Hematopoietic multipotent progenitor cell treated with erythropoietin and hydrocortisone succinate and interleukin-3 and kit ligand, for 15 days (in vitro differentiated cells): Measurements from ENCODE around the gene DACH1.

Source experiments
- DNase-seq: peaks from one replicate; pipeline ENCODE4 v3.0.0-alpha.2; 2015; ENCODE audit warnings: low spot score

Gene DACH1

GRCh38 chr13:71702253-71702652 is 164.8 kb downstream of the DACH1 start:
- DNase-seq, result no peak

GRCh38 chr13:71701741-71702140 is 165.3 kb downstream of the DACH1 start:
- no peak for DNase-seq

GRCh38 chr13:71699342-71699741 is 167.7 kb downstream of the DACH1 start:
- no peak for DNase-seq

GRCh38 chr13:71695662-71696061 is 171.3 kb downstream of the DACH1 start:
- no peak for DNase-seq

- no peak for DNase-seq
Observed at GRCh38 chr13:71685072-71685471, 181.9 kb downstream of the DACH1 start.

- no peak for DNase-seq
Observed at GRCh38 chr13:71681901-71682613, 184.9 kb downstream of the DACH1 start.

GRCh38 chr13:71677124-71677523 is 189.9 kb downstream of the DACH1 start:
- no peak for DNase-seq

- DNase-seq, result no peak
Observed at GRCh38 chr13:71672512-71672911, 194.5 kb downstream of the DACH1 start.

- no peak for DNase-seq
Observed at GRCh38 chr13:71663431-71663830, 203.6 kb downstream of the DACH1 start.

GRCh38 chr13:71661921-71662320 is 205.1 kb downstream of the DACH1 start:
- no peak for DNase-seq

- no peak for DNase-seq
Observed at GRCh38 chr13:71659404-71659803, 207.6 kb downstream of the DACH1 start.

GRCh38 chr13:71645467-71645866 is 221.5 kb downstream of the DACH1 start:
- DNase-seq, result no peak

GRCh38 chr13:71644579-71644978 is 222.4 kb downstream of the DACH1 start:
- no peak for DNase-seq

- DNase-seq, result no peak
Observed at GRCh38 chr13:71643448-71643860, 223.6 kb downstream of the DACH1 start.

- no peak for DNase-seq
Observed at GRCh38 chr13:71638751-71639150, 228.3 kb downstream of the DACH1 start.

GRCh38 chr13:71634602-71635443 is 232.2 kb downstream of the DACH1 start:
- no peak for DNase-seq

GRCh38 chr13:71634182-71634581 is 232.8 kb downstream of the DACH1 start:
- no peak for DNase-seq

- no peak for DNase-seq
Observed at GRCh38 chr13:71632721-71633120, 234.3 kb downstream of the DACH1 start.

- no peak for DNase-seq
Observed at GRCh38 chr13:71632206-71632605, 234.8 kb downstream of the DACH1 start.

GRCh38 chr13:71629167-71629566 is 237.8 kb downstream of the DACH1 start:
- DNase-seq, result no peak

- DNase-seq, result no peak
Observed at GRCh38 chr13:71626421-71627117, 240.4 kb downstream of the DACH1 start.

- no peak for DNase-seq
Observed at GRCh38 chr13:71625694-71626093, 241.3 kb downstream of the DACH1 start.
